GM19438 (cell line): ENCODE results near the gene STPG4.

Source experiments
- ATAC-seq: cut with Tn5 transposase; IDR thresholded peaks from one replicate; pipeline ENCODE4 v1.9.1; 2021; ENCODE audit warnings: low read depth; ENCODE audit not compliant: unreplicated experiment

Gene STPG4

GRCh38 chr2:47093626-47094025 lies 61.5 kb downstream of the STPG4 start:
- ATAC-seq, result no peak

DNA sequence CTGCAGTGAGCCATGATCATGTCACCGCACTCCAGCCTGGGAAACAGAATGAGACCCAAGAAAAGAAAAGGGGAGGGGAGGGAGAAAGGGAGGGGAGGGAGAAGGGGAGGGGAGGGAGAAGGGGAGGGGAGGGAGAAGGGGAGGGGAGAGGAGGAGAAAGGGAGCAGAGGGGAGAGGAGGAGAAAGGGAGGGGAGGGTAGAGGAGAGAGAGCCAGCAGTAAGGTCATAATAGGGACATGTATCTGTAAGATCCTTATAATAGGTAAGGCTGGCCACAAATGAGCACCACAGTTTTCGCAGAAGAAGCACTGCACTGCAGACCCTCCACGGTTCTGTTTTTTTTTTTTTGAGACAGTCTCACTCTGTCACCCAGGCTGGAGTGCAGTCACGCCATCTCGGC lies 62.6 kb downstream of the STPG4 start:
- no peak for ATAC-seq

DNA sequence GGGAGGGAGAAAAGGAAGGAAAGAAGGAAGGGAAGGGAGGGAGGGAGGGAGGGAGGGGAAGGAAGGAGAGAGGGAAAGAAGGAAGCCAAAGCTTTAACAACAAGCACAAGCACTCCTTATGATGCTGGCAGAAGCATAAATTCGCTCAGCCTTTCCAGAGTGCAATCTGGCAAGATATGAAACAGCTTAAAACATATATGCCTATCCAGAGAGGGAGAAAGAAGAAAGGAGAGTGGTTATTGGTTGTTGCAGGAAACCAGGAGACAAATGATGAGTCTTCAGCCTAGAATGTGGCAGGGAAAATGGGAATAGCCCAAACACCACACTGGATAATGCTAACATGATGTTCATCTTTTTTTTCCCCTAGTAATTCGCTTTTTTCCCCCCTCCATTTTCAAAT lies 64.0 kb downstream of the STPG4 start:
- ATAC-seq, result no peak

DNA sequence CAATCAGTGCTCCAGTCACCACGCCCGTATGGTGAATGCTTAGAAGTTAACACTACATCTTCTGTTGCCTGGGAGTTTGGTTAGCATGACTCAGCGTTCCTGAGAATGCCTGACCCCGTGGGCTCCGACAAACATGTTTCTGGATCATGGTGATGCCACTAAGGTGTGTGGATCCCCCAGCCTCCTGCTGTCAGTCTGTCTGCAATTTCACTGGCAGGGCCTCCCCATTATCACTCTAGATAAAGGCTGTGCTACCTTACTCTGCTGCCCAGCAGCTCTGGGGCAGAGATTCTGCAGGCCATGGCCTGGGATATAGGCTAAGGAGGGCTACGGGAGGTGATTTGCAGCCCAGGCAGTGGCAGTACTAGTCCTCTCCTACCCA lies 66.0 kb downstream of the STPG4 start:
- no peak for ATAC-seq

DNA sequence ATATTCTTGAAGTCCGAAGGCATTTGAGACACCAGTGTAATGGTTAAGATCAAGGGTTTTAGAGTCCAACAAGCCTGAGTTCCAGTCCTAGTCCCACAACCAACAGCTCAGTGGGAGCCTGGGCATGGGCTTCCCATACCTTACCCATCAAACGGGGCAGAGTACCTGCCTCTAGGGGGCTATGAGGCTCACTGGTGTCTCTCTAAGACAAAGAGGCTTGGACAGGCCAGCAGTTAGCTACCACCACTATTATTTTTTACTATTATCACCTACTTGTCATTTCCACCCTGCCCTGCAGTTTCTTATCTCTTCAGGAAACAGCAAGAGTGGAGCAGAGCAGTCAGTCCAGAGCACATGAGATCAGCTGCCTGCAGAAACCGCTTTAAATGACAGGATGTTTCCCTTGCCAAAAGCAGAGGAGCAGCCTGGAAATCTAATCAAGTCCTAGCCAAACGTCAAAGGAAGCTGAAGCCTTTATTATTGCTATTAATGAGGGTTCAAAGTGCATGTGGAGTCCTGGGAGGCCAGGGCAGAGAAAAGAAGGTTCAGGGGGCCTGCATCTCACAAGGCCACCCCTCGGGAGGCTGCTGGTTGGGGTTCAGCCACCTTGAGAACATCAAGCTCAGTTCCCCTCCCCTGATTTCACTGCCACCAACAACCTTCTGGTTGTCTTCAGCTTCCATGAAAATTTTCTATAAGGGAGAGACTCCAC lies 66.6 kb downstream of the STPG4 start:
- no peak for ATAC-seq

GRCh38 chr2:47087051-47087450 lies 68.1 kb downstream of the STPG4 start:
- no peak for ATAC-seq

DNA sequence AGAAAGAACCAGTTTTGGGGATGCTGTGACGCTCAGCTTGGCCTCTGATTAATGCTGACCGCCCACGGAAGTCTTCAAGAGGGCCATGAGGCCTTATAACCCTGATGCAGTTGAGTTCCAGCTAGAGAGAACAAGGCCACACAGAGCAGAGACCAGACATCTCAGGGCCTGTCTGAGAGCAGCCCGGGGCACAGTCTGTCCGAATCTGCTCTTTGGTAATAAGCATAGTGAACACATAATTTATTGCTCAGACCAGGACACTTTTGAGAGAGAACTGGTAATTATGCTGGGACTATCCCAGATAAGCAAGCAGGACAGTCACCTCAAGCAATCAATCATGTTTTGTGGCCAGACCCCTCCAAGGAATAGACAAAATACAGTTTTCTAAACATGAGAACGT lies 68.5 kb downstream of the STPG4 start:
- no peak for ATAC-seq

DNA sequence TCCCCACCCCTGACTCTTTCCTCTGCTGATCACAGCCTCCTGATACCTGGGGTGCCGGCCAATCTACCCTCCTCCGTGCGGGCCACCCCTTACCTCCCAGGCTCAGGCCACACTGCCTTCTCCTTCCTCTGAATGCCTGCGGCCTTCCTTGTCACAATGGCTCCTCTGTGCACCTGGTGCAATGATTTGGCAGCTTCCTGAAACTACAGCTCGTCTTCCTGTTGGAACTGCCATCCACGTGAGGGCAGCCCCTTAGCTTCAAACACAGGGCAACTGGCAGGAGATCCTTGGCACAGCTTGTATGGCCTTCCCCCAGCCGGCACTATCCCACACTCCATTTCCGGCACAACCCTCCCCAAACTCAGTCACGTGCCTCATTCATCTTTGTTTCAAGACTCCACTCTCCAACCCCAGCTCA lies 69.0 kb downstream of the STPG4 start:
- ATAC-seq, result no peak

GRCh38 chr2:47083886-47084687 lies 71.0 kb downstream of the STPG4 start:
- ATAC-seq, result no peak

- no peak for ATAC-seq
Measured at GRCh38 chr2:47083485-47083884, 71.6 kb downstream of the STPG4 start.

DNA sequence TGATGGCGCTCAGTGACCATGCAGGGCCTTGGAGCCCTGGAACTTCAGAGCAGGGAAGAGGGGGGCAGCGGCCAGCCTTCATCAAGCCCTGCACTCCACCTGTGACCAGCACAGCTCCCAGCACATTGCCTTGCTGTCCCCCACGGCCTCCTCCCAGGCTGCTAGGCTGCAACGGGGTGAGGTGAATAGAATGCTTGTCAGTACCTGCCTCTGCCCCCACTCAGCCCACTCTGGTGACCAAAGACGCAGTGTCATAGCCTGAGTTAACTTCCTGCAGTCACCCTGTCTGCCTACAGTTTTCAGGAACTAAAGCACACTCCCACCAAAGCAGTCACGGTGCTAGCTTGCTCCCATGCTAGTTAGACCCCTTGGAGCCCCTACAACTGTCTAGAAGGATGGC lies 72.1 kb downstream of the STPG4 start:
- no peak for ATAC-seq

GRCh38 chr2:47080888-47081301 lies 74.2 kb downstream of the STPG4 start:
- no peak for ATAC-seq

DNA sequence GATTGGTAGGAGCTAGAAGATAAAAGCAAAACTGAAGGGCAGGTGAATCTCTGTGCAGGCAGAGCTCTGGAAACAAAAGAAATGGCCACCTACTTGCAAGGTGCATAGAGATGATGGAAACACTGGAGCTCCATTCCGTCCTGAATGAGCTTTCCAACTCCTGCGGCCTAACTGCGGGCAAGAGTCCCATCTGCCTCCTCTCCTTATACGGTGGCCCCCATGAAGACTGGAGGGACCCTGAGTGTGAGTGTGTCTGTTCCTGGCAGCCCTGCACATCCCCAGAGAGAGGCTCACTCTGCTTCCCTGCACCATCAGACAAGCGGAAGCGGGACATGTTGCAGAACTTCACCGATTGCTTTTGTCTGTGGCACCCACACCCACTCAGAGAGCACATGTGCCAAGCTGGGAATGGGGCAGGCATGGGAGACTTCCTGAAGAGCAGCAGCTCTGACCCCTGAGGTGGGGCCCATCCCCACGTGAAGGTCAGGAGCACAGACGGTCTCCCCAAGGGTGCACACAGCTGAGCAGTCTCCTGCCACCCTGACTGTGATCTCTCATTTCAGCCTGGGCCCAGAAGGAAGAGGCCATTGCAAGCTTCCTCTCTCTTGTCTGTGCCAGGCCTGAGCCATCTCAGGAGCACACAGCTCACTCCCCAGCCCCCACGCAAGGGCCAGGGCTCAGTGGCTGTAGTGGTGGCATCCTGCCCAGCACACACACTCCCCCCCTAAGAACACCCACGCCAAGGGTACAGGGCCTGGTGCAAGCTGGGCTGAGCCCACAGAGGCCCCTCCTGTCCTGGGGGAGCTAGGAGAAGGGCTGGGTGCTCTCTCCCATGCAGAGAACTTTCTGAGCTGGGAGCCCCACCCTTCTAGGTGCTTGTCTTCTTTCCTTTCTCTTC lies 75.3 kb downstream of the STPG4 start:
- no peak for ATAC-seq

DNA sequence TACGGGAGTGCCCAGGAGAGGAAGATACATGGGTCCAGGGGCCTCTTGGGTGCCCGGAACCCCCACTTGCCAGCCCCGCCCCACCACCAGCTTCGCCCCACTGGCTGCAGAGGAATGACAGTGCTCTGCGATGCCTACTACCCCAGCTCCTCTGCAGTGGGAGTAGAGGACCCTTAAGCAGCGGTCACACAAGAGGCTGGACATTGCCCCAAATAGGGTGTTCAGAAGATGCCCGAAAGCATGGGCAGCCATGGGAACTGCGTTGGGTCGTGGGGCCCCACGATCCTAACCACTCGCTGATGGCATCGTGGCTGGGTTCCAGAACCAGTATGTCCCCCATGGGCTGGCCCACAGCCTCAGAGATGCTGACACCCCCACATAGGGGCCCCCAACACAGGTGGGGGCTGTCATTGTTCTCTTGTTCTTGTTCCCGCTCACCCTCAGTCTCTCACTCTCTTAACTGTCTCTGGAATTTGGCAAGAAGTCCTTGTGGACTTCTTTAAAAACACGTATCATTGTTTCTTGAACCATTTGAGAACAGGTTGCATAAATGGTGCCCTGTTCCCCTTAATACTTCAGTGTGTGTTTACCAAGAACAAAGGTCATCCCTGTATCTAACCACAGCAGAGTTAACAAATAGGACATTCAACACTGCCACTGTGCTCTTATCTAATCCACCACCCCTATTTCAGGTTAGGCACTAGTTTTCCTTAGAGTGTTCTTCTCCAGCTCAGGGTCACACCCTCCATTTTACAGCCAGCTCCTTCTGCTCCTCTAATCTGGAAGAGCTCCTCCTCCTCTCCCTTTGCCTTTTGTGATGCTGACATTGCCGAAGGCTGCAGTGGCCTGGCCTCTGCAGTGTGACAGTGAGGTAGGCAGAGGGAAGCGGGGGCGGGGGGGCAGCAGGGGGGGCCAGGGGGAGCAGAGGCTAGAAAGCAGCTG lies 76.3 kb downstream of the STPG4 start:
- ATAC-seq, result no peak

- no peak for ATAC-seq
Measured at GRCh38 chr2:47077442-47078117, 77.5 kb downstream of the STPG4 start.

- ATAC-seq, result no peak
Measured at GRCh38 chr2:47076586-47077441, 78.3 kb downstream of the STPG4 start.

- no peak for ATAC-seq
Measured at GRCh38 chr2:47076126-47076506, 79.0 kb downstream of the STPG4 start.

DNA sequence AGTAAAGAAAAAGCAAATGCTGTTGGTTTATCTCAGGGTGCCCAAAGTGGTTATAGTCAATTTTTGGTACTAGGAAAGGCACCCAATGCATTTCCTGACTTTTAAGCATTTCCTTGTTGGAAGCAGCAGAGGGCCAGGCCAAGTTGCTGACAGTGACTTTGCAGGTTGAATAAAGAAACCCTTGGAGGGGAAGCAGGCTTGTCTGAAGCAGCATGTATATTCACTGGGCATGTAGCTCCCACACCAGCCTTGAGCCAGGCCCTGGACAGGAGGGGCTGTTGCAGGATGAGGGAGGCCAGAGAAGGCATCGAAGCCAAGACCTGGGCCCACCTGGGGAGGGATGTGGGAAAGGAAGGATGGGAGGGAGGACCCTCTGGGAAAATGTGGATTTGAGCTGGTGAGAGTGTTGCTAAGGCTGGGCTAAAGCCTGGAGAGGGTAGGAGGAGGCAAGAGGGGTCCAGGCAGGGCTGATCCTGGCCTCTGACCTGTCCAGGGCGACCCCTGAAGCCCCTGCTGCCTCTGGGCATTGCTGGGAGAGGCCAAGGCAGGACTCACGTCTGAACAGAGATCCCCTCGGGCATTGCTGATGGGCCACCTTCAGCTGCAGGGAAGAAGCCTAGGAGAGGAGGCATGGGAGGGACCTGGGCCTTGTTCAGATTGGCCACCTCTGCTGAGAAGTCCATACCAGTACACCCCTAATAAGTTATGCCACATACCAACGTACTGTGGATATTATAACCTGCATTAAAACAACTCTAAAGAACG lies 79.6 kb downstream of the STPG4 start:
- ATAC-seq, result no peak
